Aorta (tissue), 5 donors: Measurements from ENCODE around the gene DGKE. TPM values are rescaled to one million over a fixed set of nuclear protein-coding genes. Genes with fewer than 3 reads are reported as not detected.

Experiments
- ATAC-seq: fragments of 200-7000 bp; cut with Tn5 transposase; one replicate; pipeline ENCODE4 v1.9.1; 2022; ENCODE audit warnings: moderate library complexity; ENCODE audit not compliant: low FRiP score
- DNase-seq, 2 donors: peaks; one replicate each; pipeline ENCODE4 v3.0.0-alpha.2; 2020
- H3K27ac ChIP-seq, 2 donors: one replicate each; pipeline ENCODE4 v1.5.1; 2013; ENCODE audit warnings: low read length in 2 of 2, mild to moderate bottlenecking in 2 of 2, moderate library complexity in 2 of 2, control low read depth in 1 of 2, inconsistent platforms in 1 of 2, low read depth in 1 of 2
- H3K27me3 ChIP-seq, 2 donors: one replicate each; pipeline ENCODE4 v1.6.1; 2013; ENCODE audit warnings: control low read depth in 1 of 2, low read length in 1 of 2, mild to moderate bottlenecking in 1 of 2, moderate library complexity in 1 of 2; ENCODE audit not compliant: insufficient read depth in 2 of 2, control insufficient read depth in 1 of 2
- H3K36me3 ChIP-seq, 2 donors: one replicate each; pipeline ENCODE4 v1.6.1; 2013; ENCODE audit warnings: control low read depth in 1 of 2, low read length in 1 of 2, mild to moderate bottlenecking in 1 of 2; ENCODE audit not compliant: insufficient read depth in 2 of 2, control insufficient read depth in 1 of 2
- H3K4me1 ChIP-seq, 2 donors: one replicate each; pipeline ENCODE4 v1.6.1; 2013; ENCODE audit warnings: low read length in 2 of 2, control low read depth in 1 of 2, mild to moderate bottlenecking in 1 of 2, moderate library complexity in 1 of 2; ENCODE audit not compliant: insufficient read depth in 2 of 2, control insufficient read depth in 1 of 2
- H3K4me3 ChIP-seq, 2 donors: one replicate each; pipeline ENCODE4 v1.5.1; 2013; ENCODE audit warnings: low read length in 2 of 2, control low read depth in 1 of 2, mild to moderate bottlenecking in 1 of 2
- H3K9me3 ChIP-seq: one replicate; pipeline ENCODE4 v1.6.1; 2013; ENCODE audit warnings: mild to moderate bottlenecking, low read length; ENCODE audit not compliant: control insufficient read depth
- whole genome bisulfite sequencing, 2 donors: extraction: QIAGEN DNeasy Blood & Tissue Kit; methylation state at CpG; one replicate each; pipeline ENCODE4 v1.1.7; 2013; 5-methylcytosine and 5-hydroxymethylcytosine counted together
- intact Hi-C, 2 donors: fragments of 100-400 bp; cut with DNase I; formaldehyde crosslinking; loops; one replicate each; pipeline versions ENCODE4 v1.14.2 to v1.15.0; 2022
- polyA plus RNA-seq, 2 donors: library from polyadenylated mRNA; stranded (reverse); fragments of 200-250 nt; gene quantifications; one replicate each; pipeline ENCODE4 v1.2.3, GENCODE V29; 2013
- total RNA-seq, 2 donors: library from RNA; stranded (reverse); fragmentation: NEBNext Ultra II Directional; extraction: Animal tissue kit (Norgen Biotek cat#: 25700); gene quantifications; one replicate each; pipeline ENCODE4 v1.2.1, GENCODE V29; 2021
- donor health status: healthy with polysubstance abuse.
- donor health status: Bipolar disorder and iron deficiency.
- donor health status: DM: no; HTN: no; CAD: no.
- donor health status: DM: no; HTN: no; CAD: no.
- donor health status: DM: yes; HTN: yes; CAD: no.

DGKE gene
- total and polyA plus RNA-seq, 4 donors = 0.88 to 17.1 (median 6.7) TPM

GRCh38 chr17:56886288-56886731 is 52.4 kb downstream of the DGKE start:
- ATAC-seq = no peak
- Histone ChIP-seq H3K4me1 (no peaks in the 10 kb centered on the region), H3K4me3 (no peak overlapping the region), H3K27me3 (no peaks in the 10 kb centered on the region), H3K36me3 (peaks cover 2 to 4% of the 10 kb centered on the region in 2 donors), H3K9me3 (no peaks in the 10 kb centered on the region), H3K27ac (no peak overlapping the region)
- intact Hi-C loops = no loop called here
- 77 to 86% methylated on average over 2 of the region's 2 CpGs for WGBS, 2 donors
- no peak for DNase-seq

GRCh38 chr17:56887105-56887504 is 53.2 kb downstream of the DGKE start:
- Histone ChIP-seq H3K27me3 (no peaks in the 10 kb centered on the region), H3K36me3 (peaks cover 5 to 7% of the 10 kb centered on the region in 2 donors), H3K27ac (no peak overlapping the region), H3K4me3 (no peak overlapping the region), H3K4me1 (no peaks in the 10 kb centered on the region), H3K9me3 (no peaks in the 10 kb centered on the region)
- DNase-seq = no peak
- intact Hi-C loops = no loop called here
- WGBS, 2 donors = 95 to 97% methylated on average over 5 of the region's 5 CpGs
- ATAC-seq = no peak

- H3K27ac ChIP-seq = no peak overlapping the region
- WGBS, 2 donors = 97% methylated on average over 9 of the region's 9 CpGs
- no peaks in the 10 kb centered on the region for H3K9me3 ChIP-seq
- no peaks in the 10 kb centered on the region for H3K4me1 ChIP-seq
- ATAC-seq (no peak), DNase-seq (no peak)
- peaks cover 5 to 11% of the 10 kb centered on the region in 2 donors for H3K36me3 ChIP-seq
- intact Hi-C loops = no loop called here
- H3K27me3 ChIP-seq = no peaks in the 10 kb centered on the region
- no peak overlapping the region for H3K4me3 ChIP-seq
These were observed 53.9 kb downstream of the DGKE start for GRCh38 chr17:56887552-56888467.

GRCh38 chr17:56890390-56890789 is 56.4 kb downstream of the DGKE start:
- H3K27ac ChIP-seq = no peak overlapping the region
- no peaks in the 10 kb centered on the region for H3K27me3 ChIP-seq
- ATAC-seq (no peak), DNase-seq (no peak)
- intact Hi-C loops = loop anchor here (5.0 kb wide), 2 partner anchors 47 to 52 kb away; no protein-coding TSS in a partner anchor
- no peak overlapping the region for H3K4me3 ChIP-seq
- no peaks in the 10 kb centered on the region for H3K9me3 ChIP-seq
- no peaks in the 10 kb centered on the region for H3K4me1 ChIP-seq
- 94 to 98% methylated on average over 6 of the region's 6 CpGs for WGBS, 2 donors
- peaks cover 5 to 15% of the 10 kb centered on the region in 2 donors for H3K36me3 ChIP-seq

- H3K4me1 ChIP-seq = no peaks in the 10 kb centered on the region
- 93 to 96% methylated on average over 7 of the region's 7 CpGs for WGBS, 2 donors
- H3K9me3 ChIP-seq = no peaks in the 10 kb centered on the region
- H3K27me3 ChIP-seq = no peaks in the 10 kb centered on the region
- DNase-seq (no peak), ATAC-seq (no peak)
- H3K36me3 ChIP-seq = peaks cover 5 to 15% of the 10 kb centered on the region in 2 donors
- H3K4me3 ChIP-seq = no peak overlapping the region
- intact Hi-C loops = loop anchor here (5.0 kb wide), 2 partner anchors 46 to 51 kb away; no protein-coding TSS in a partner anchor
- no peak overlapping the region for H3K27ac ChIP-seq
These were observed 57.1 kb downstream of the DGKE start for GRCh38 chr17:56890906-56891674.

GRCh38 chr17:56891751-56892150 is 57.8 kb downstream of the DGKE start:
- WGBS, 2 donors = 73 to 76% methylated on average over 16 of the region's 16 CpGs
- no peak for ATAC-seq
- peaks cover 5 to 15% of the 10 kb centered on the region in 2 donors for H3K36me3 ChIP-seq
- H3K4me1 ChIP-seq = no peaks in the 10 kb centered on the region
- no peaks in the 10 kb centered on the region for H3K27me3 ChIP-seq
- intact Hi-C loops = loop anchor here (5.0 kb wide), 2 partner anchors 46 to 51 kb away; no protein-coding TSS in a partner anchor
- peak; percentile 55 to 86 for DNase-seq
- H3K4me3 ChIP-seq = no peak overlapping the region
- no peak overlapping the region for H3K27ac ChIP-seq
- H3K9me3 ChIP-seq = no peaks in the 10 kb centered on the region

- no peak for DNase-seq
- Histone ChIP-seq H3K4me1 (no peaks in the 10 kb centered on the region), H3K27ac (no peak overlapping the region), H3K9me3 (no peaks in the 10 kb centered on the region), H3K27me3 (no peaks in the 10 kb centered on the region), H3K36me3 (peaks cover 5 to 15% of the 10 kb centered on the region in 2 donors), H3K4me3 (no peak overlapping the region)
- 98 to 100% methylated on average over 1 of the region's 1 CpG for WGBS, 2 donors
- no peak for ATAC-seq
- intact Hi-C loops = loop anchor here (5.0 kb wide), 2 partner anchors 45 to 50 kb away; no protein-coding TSS in a partner anchor
These were observed 58.4 kb downstream of the DGKE start for GRCh38 chr17:56892333-56892732.

- Histone ChIP-seq H3K4me3 (no peak overlapping the region), H3K27ac (no peak overlapping the region), H3K4me1 (no peaks in the 10 kb centered on the region), H3K9me3 (no peaks in the 10 kb centered on the region), H3K27me3 (no peaks in the 10 kb centered on the region), H3K36me3 (peaks cover 5 to 15% of the 10 kb centered on the region in 2 donors)
- no peak for DNase-seq
- 80% methylated on average over 7 of the region's 7 CpGs for WGBS, 2 donors
- intact Hi-C loops = loop anchor here (5.0 kb wide), 2 partner anchors 44 to 49 kb away; no protein-coding TSS in a partner anchor
- ATAC-seq = no peak
These were observed 59.6 kb downstream of the DGKE start for GRCh38 chr17:56893503-56893902.
